GM21447 (cell line): ENCODE results near the gene SPOCD1.

Experiments used
- ATAC-seq: cut with Tn5 transposase; IDR thresholded peaks from one replicate; pipeline ENCODE4 v1.9.1; 2021; ENCODE audit not compliant: unreplicated experiment

The SPOCD1 gene

GRCh38 chr1:31773861-31774260 lies 42.0 kb downstream of the SPOCD1 start:
- ATAC-seq = no peak

DNA sequence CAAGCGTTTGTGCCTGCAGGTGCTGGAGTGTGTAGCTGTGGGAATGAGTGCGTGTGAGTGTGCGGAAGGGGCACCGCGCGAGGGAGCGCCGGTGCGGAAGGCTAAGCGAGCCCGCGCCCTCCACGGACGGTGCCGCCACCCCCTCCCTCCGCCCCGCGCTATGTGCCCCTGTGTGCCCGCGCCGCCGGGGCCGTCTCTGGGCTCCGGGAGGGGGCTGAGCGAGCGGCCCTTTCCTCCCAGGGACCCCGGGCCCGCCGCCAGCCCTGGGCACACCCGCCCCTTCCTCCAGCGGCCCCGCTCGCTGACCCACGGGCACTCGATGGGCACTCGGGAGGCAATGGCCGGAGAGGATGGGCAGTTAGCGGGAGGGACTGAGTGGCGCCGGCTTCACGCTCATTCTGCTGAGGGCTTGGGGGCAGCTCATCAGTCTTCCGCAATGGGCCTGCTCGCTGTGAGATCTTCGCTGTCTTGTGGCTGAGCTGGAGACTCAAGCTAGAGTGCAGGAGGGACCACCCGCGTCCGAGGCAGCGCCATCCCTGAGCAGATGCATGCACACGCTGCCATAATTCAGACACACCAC lies 43.1 kb downstream of the SPOCD1 start:
- no peak for ATAC-seq

GRCh38 chr1:31771891-31772668 lies 43.7 kb downstream of the SPOCD1 start:
- no peak for ATAC-seq

- no peak for ATAC-seq
Observed at GRCh38 chr1:31769720-31770390, 46.0 kb downstream of the SPOCD1 start.

GRCh38 chr1:31768939-31769704 lies 46.7 kb downstream of the SPOCD1 start:
- ATAC-seq = no peak

GRCh38 chr1:31768407-31768907 lies 47.4 kb downstream of the SPOCD1 start:
- ATAC-seq = no peak

DNA sequence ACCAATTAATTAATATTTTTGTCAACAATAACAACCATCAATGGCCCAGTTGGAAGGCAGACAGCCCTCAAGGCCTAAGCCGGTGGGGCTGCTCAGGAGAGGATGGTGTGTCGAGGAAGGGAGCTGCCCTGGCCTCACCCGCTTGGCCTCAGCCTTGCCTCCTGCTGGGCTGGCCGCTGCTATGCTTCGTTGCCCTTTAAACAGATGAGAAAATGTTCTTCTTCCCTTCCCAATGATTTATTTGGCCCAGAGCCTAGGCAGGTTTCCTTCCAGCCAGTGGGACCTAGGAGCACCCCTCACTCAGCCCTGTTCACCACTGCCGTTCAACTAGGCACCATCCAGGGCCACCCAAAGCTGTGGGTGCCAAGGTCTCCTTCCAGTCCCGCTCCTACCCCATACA lies 48.6 kb downstream of the SPOCD1 start:
- no peak for ATAC-seq

DNA sequence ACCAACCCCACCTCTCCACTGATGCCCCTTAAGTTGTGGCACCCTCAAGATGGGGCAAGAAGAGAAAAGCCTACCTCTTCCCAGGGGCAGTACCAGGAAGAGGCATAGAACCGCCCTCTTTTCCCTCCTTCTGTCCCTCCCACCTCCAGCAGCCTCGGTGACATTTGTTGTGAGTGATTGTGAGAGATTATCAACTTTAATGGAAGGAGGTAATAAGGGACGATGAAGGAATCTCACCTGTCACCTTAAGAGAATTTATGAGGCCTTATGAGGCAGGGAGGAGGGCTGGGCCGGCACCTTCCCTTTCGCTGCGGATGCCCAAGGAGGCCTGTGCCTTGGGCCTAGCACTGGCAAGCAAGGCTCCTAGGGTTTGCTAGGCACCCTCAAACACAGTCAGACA lies 50.3 kb downstream of the SPOCD1 start:
- no peak for ATAC-seq

GRCh38 chr1:31765041-31765467 lies 50.8 kb downstream of the SPOCD1 start:
- no peak for ATAC-seq

DNA sequence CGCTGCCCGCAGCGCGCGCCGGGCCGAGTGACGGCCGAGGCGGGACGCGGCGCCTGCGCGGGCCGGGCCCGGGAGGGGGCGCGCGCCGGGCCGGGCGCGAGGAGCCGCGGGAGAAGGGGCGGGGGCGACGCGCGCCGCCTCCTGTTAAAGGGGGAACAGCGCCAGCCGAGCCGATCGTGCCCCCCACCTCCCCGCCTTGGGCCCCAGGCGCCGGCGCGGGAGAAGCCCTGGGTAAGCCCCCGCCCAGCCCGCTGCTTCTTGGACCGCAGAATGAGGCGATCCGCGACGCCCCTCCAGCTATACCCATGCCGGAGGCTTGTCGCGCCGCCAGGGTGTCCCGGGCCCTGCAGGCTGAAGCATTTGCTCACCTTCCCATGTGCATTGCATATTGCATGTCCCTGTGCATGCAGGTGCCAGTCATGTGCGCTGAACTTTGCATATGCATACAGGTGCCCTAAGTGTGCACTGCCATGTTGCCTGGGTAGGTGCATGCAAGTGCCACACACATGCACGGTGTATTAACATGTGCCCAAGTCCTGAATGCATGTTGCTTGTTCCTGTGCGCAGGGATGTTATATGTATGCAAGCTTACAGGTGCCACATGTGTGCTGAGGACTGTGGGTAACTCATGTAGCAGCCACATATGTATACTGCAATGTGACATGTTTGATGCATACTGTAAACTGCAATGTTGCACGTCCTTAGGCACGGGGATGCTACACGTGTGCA lies 51.3 kb downstream of the SPOCD1 start, which contains the start of gene ADGRB2:
Gene ADGRB2, minus strand, starts transcription at position 29 of the 729 bp plus-strand sequence. CDS start 7,119 bp downstream, outside the sequence.
- ATAC-seq = no peak

DNA sequence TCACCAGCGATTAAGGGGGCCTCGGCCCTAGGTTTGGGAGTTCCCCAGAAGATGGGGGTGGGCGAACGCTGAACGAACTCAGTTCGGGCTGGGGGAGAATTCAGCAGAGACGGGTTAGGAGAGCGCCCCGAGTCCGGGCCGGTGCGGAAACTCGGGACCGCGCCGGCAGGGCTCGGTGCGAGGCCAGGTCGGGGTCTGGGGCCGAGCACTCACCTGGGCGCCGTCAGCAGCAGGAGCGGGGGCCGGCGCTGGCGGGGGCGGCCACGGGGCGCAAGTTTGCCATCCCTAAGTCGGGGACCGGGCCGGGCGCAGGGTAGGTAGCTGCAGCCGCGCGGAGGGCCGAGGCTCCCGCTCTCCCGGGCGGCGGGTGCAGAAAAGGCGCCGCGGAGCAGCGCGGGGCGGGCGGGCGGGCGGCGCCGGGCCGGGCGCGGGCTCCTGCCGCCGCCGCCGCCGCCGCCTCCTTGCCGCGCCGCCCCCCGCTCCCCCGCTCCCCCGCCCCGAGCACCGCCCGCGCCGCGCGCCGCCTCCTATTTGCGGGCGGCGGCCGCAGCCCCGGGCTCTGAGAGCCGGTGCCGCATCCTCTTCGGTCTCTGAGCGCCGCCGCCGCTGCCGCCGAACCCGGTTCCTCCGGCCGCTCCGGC lies 52.0 kb downstream of the SPOCD1 start:
- no peak for ATAC-seq

GRCh38 chr1:31762726-31763670 lies 52.8 kb downstream of the SPOCD1 start:
- ATAC-seq = no peak

DNA sequence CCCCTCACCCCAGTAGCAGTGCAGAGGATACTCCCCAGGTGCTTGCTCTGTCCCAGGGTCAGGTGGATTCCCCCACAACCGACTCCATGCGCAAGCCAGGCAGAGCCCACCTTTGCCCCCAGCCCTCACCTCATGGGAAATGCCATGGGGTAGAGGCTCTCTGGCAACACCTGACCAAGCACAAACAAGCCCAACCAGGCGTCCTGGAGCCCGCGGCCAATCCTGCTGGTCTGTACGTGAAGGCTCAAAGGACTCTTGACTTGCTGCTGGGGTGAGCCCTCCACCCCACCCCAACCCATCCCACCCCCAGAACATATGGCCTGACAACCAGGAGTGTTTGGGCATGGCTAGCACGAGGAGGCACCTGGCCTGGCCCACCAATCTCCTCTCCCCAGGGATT lies 53.5 kb downstream of the SPOCD1 start:
- no peak for ATAC-seq

DNA sequence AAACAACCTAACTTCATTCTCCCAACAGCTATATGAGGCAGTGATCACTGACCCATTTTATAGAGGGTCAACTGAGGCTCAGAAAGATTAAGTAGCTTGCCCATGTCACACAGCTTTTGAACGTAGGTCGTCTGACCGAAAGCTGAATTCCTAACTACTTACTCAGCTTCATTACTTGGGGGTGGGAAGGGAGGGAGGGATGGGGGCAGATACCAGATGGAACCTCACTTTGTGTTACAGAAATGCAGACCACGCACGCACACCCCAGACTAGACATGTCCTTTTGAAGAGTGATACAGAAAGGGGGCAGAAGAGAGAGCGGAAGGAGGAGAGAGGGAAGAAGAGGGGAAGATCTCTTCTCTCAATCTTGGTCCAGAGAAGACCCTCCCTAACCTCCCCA lies 53.9 kb downstream of the SPOCD1 start:
- no peak for ATAC-seq

- no peak for ATAC-seq
Observed at GRCh38 chr1:31760471-31761470, 55.1 kb downstream of the SPOCD1 start.

- no peak for ATAC-seq
Observed at GRCh38 chr1:31759298-31760023, 56.4 kb downstream of the SPOCD1 start.

GRCh38 chr1:31758823-31759222 lies 57.0 kb downstream of the SPOCD1 start:
- no peak for ATAC-seq
